Activated CD8-positive, alpha-beta memory T cell treated with anti-CD3 and anti-CD28 coated beads for 48 hours (primary cell): ENCODE data around the gene OR13C5.

Experiments
- DNase-seq, 3 experiments: peaks; one replicate each; pipeline ENCODE4 v3.0.0-alpha.2; 2020; ENCODE audit warnings: low read depth in 2 of 3, low spot score in 2 of 3

OR13C5 gene

GRCh38 chr9:104555521-104555920 is 43.7 kb downstream of the OR13C5 start:
- no peak for DNase-seq

DNA sequence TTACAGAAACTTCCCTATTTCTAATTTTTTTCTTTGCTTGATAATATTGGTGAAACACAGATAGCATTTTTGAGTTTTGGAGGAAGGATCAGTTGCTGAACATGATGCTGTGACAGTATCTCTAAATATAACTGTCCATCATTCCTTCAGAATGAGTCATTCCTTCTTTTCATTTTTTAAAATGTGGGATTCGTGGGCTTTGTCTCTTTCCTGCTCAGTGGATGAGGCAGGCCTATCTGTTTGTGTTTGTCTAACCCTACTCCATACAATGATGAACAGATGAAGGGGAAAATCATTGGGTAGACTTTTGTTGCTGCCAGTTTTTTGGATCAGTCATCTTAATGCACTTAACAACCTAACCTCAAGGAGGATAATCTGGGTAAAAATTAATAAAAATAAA is 46.0 kb downstream of the OR13C5 start:
- no peak for DNase-seq
